Posterior cingulate gyrus (tissue), 11 donors: ENCODE results near the gene CCL1.

Experiments
- DNase-seq, 10 donors: peaks; one replicate each; pipeline versions ENCODE4 v3.0.0 to v3.0.0-alpha.2; 2020 to 2021; ENCODE audit warnings: mixed read lengths in 3 of 10
- intact Hi-C: fragments of 100-400 bp; cut with DNase I; formaldehyde crosslinking; loops from one replicate; pipeline ENCODE4 v1.15.1; 2023

Gene CCL1, protein sequence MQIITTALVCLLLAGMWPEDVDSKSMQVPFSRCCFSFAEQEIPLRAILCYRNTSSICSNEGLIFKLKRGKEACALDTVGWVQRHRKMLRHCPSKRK

GRCh38 chr17:34363183-34363661 is at the start of gene CCL1:
Gene CCL1, minus strand, starts transcription at chr17:34363233. Its CDS starts 72 bp downstream, at chr17:34363161.
- intact Hi-C loops: loop anchor here (10.0 kb wide), 1 partner anchor 578 kb away; no protein-coding TSS in a partner anchor
- no peak for DNase-seq

- DNase-seq: no peak
- intact Hi-C loops: no loop called here
Measured at GRCh38 chr17:34412534-34412933, 49.5 kb upstream of the CCL1 start.

DNA sequence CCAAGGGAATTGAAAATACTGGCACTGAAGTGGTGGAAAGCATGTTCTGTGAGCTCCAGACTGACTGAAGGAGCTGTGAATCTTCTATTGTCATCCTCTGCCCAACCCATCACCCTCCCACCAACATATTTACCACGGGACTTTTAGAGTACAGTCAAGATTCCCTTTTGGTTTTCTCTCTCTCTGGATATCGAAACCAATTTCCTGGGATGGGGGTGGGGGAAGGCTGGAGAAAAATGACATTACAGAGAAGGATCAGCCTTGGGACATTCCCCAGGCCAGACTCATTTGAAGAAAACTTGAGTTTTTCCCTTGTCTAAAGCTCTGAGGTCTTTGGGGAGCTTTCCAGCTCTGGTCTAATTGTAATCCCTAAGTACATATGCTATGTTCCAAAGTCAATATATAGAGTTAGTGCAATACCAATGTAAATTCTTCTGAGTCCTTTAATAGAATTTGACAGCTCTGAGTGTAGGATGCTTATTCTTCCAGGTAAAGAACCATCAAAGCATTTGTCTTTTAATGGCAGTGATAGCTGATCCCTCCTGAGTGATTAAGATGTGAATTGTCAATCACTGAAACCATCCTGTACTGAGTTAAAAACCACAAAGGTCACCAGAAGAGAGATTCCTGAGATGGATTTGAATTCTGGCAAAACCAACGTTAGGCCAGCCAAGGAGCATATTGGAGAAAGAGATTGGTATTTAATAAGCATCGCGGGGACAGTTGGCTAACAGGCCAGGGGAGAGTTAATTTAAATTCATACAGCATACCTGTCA is 48.8 kb upstream of the CCL1 start:
- DNase-seq: no peak
- intact Hi-C loops: no loop called here

DNA sequence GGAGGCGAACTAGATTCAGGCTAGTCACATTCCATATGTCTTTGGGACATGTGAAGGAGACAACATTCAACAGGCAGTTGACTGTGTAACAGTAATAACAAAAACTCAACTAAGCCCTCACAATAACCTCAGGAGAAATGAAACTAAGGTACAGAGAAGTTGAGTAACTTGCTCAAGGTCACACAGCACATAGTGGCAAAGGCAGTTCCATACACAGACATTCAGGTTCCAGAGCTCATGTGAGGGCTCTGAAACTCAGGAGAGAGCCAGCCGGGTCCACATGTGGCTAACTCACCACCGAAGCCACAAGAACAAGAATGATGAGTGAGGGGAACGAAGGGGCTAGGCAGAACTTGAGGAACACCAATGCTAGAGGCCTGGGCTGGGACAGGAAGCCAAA is 46.3 kb upstream of the CCL1 start:
- intact Hi-C loops: no loop called here
- DNase-seq: no peak

GRCh38 chr17:34408439-34408838 is 45.4 kb upstream of the CCL1 start:
- intact Hi-C loops: no loop called here

DNA sequence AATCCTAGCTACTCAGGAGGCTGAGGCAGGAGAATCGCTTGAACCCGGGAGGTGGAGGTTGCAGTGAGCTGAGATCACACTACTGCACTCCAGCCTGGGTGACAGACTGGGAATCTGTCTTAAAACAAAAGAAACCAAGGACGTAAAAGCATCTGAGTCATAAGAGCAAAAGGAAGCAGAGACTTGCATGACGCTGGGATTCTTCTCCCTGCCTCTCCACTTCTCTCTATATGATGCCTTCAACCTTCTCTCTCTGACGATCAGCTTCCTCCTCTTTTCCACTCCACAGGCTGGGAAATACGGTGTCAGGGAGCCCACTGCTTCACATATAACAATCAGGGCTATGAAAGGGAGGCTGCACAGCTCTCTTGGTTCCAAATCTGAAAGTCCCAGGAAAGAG is 43.2 kb upstream of the CCL1 start:
- DNase-seq: no peak
- intact Hi-C loops: no loop called here

More at GRCh38 chr17:34408439-34408838, 45.4 kb upstream of the CCL1 start:
- DNase-seq: no peak

- no peak for DNase-seq
- intact Hi-C loops: no loop called here
Measured at GRCh38 chr17:34403006-34403405, 40.0 kb upstream of the CCL1 start.

- intact Hi-C loops: no loop called here
- no peak for DNase-seq
Measured at GRCh38 chr17:34401165-34401564, 38.1 kb upstream of the CCL1 start.

- DNase-seq: no peak
- intact Hi-C loops: no loop called here
Measured at GRCh38 chr17:34400301-34400931, 37.4 kb upstream of the CCL1 start.

- intact Hi-C loops: no loop called here
- DNase-seq: no peak
Measured at GRCh38 chr17:34399725-34400124, 36.7 kb upstream of the CCL1 start.

DNA sequence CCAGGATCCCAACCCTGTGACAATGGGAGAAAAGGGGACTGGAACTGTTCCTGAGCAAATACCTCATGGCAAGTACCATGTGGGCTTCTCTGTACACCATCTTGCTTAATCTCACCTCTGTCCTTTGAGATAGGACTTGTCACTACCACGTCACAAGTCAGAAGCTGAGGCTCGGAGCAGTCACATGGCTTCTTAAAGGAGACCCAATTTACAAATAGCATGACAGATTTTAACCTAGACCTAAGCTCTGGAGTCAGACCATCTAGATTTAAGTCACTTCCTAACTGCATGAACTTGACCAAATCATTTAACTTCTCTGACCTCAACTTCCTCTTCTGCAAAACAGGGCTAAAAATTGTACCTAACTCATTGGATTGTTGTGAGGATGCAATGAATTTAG is 36.0 kb upstream of the CCL1 start:
- DNase-seq: no peak

DNA sequence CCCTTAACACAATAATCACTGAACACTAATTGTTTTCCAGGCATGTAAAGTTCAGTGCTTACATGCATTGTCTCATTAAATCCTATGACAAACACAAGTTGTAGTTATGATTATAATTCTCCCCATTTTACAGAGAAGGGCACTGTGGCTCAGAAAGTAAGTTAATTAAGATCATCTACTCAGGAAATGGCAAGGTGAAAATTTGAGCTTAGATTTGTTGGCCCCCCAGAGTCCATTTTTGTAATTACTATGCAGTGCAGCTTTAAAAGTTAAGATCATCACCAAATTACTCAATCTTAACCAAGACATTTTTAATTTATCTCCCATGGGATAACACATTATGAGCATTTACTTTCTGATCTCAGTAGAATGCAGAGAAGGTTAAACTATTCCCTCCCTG is 34.2 kb upstream of the CCL1 start:
- DNase-seq: no peak
- intact Hi-C loops: no loop called here

More for the DNA sequence above, 36.0 kb upstream of the CCL1 start:
- intact Hi-C loops: no loop called here

GRCh38 chr17:34393401-34393800 is 30.4 kb upstream of the CCL1 start:
- DNase-seq: no peak
- intact Hi-C loops: no loop called here

DNA sequence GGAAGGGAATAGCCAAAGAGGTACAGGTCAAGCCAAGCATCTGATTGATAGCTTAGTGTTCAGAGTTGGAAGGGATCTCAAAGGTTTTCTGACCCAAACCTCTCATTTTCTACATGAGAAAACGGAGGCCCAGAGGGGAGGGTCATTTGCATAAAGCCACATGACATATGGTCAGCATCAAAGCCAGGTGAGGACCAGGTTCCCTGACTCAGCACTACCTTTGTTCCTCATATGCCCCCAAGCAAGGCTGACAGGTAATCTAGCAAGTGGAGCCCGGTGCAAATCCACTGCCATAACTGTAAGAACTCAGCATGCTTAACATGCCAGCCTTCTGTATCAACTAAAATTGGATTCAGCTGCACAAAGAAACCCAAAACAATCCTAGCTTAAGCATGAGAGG is 28.2 kb upstream of the CCL1 start:
- intact Hi-C loops: no loop called here
- DNase-seq: no peak

GRCh38 chr17:34390649-34391048 is 27.6 kb upstream of the CCL1 start:
- intact Hi-C loops: no loop called here
- DNase-seq: no peak

- intact Hi-C loops: no loop called here
- DNase-seq: no peak
Measured at GRCh38 chr17:34389126-34389750, 26.2 kb upstream of the CCL1 start.

DNA sequence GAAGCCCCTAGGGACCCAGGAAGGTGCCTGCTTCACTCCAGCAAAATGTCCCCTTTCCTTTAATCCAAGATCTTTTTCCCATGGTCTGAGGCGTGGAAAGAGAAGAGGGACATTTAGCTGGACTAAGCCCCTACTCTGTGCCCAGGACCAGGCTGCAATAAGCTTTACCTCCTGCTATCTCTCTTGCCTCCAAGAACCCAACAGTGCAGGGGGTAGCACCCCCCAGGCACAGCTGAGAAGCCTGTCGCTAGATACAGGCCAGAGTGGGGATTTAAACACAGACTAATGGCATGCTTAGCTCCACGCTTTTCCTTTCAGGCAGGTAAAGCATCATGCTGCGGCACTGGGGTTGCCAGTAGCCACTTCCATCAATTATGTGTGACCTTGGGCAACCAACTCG is 24.5 kb upstream of the CCL1 start:
- intact Hi-C loops: no loop called here
- no peak for DNase-seq

GRCh38 chr17:34386697-34387550 is 23.9 kb upstream of the CCL1 start:
- intact Hi-C loops: no loop called here
- DNase-seq: no peak

DNA sequence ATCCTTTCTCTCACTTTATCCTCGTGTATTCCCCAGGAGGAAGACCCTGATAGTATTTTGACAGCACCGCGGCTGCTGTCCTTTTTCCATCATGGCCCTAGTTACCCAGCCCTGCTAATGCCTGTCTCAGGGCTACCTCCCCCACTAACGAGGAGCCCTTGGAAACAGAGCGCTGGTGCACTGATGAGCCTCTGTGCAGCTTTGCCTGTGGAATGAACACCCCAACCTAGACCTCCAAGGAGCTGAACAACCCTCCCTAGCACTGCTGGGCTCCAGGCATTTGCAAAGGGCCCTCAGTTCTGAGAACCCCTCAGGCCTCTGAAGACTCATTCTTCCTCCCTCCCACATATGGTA is 23.3 kb upstream of the CCL1 start:
- no peak for DNase-seq
- intact Hi-C loops: no loop called here

DNA sequence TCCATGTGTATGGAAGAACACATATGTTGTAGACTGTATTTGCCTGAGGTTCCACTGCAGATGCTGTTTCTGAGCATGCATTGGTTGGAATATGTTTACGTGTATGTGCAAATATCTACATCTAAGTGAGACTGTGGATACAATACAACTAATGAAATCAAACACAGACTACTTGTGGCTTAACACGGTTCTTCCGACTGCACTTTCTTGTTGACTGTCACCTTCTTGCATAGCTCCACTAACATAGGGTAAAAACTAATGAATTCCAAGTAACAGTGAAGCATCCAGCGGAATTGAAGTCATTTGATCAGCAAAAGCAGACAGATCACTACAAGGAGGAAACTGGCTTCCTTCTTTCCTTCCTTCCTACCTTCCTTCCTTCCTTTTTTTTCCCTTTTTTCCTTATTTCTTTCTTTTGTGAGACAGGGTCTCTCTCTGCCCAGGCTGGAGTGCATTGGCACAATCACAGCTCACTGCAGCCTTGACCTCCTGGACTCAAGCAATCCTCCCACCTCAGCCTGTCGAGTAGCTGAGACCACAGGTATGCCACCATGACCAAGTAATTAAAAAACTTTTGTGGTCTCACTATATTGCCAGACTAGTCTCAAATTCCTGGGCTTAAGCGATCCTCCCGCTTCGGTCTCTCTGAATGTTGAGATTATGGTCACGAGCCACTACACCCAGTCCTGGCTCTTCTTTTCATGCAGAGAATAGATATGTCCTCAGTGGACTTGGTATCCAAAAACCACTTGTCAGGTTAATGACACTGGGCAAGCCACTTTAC is 22.0 kb upstream of the CCL1 start:
- no peak for DNase-seq
- intact Hi-C loops: no loop called here
